AG08396 (cell line): ENCODE measurements around the gene TTLL4.

Experiments used
- DNase-seq: peaks from one replicate; pipeline ENCODE4 v3.0.0; 2012; ENCODE audit warnings: low spot score, mixed read lengths

Gene TTLL4

DNA sequence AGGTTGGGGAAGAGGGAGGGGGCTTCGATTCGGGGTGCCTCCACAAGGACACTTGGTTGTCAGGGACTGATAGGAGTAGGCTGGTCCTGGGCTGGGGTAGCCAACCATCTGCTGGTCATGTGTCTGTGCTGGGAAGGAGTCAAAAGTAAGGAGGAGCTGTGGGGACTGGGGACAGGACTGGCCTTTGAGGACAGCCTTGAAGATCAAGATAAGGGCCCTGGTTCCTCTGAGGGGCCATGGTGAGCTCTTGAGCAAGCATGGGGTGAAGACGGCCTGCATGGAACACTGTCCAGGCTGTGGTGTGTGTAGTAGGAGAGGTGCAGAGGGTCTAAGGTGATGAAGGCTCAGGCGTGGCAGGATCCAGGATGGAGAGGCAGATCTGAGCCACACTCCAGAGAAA is 73.1 kb downstream of the TTLL4 start:
- DNase-seq = no peak

DNA sequence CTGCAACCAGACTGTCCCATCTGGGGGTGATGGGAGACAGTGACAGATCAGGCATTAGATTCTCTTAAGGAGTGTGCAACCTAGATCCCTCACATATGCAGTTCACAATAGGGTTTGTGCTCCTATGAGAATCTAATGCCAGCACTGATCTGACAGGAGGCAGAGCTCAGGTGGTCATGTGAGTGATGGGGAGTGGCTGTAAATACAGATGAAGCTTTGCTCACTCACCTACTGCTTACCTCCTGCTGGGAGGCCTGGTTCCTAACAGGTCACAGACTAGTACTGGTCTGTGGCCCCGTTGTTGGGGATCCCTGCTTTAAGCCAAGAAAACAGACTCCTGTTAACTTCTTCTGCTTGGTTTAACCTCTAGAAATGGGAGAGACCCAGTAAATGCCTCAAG is 74.5 kb downstream of the TTLL4 start:
- DNase-seq = no peak

DNA sequence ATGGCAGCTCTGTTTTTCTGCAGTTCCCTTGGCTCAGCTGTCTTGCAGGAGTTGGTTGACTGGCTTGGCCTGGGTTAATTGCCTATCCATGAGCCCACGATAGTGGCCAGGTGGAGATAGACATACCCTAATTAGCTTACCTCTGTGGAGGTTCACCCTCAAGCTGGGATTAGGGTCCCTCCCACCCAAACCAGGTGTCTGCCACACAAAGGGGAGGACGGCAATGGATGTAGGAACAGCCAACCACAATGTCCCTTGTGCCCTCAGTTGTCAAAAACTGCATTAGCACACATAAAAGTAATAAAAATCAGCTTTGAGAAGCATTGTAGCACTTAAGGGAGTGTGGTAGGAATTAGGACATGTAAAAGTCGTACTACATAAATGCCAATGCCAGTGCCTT is 75.5 kb downstream of the TTLL4 start:
- no peak for DNase-seq

DNA sequence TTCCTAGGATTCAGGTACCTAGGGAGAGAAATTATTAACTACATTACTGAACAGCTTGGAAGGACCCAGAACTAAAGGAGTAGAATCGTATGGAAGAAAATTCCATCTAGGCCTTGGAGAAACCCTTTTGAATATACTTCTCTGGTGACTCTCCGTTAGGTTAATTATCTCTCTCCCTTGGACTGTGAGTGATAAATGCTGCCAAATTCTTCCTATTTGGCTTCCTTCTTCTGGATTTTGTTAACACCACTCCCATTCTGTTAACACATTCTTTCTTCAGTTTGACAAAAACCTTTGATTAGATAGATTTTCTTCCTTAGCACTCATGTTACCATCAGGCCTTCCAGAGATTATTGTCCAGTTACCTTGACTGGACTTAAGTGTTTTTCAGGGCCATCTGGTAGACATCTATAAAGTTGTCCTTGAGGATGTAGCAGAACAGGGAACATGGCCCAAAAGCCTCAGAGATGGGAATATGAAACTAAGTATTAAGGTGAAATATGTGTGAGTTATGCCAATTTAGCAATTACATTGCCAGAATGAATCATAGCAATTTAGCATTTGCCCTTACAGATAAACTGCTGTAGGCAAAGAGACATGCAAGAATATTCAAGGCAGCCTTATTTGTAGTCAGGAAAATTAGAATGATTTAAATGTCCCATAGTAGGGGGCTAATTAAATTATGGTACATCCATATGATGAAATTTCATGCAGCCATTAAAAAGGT is 78.1 kb downstream of the TTLL4 start:
- no peak for DNase-seq

DNA sequence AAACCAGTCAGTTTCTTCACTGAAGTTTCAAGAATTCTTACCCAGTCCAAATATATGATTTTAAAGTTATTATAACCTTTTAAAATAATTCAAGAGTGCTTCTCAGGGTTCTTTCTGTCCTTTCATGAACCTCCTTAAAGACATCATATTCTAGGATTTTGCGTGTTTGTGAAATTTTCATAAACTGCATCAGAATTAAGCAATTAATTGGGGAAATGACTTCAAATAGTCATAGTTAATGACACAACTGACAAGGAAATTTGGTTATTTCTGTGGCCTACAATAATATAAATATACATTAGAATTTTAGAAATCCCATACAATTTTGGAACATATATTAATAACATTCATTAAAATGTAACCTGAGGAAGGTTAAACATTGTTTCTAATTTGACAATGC is 81.8 kb downstream of the TTLL4 start:
- no peak for DNase-seq

DNA sequence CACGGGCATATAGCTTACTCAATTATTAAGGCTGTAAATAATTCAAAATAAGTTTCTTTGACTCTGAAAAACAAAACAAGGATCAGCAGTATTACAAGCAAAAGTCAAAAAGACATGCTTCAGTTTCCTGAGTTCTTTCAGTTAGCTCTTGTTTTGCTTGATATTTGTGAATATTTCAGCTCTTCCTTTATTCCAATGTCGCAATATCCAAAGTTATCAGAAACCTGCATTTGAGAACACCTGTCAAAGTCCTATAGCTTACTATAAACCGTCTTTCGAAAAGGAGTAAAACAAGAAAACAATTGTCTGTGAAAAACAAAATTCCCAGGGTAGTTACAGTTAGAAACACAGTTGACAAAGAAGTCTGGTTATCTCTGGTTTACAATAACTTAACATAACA is 86.1 kb downstream of the TTLL4 start:
- no peak for DNase-seq

DNA sequence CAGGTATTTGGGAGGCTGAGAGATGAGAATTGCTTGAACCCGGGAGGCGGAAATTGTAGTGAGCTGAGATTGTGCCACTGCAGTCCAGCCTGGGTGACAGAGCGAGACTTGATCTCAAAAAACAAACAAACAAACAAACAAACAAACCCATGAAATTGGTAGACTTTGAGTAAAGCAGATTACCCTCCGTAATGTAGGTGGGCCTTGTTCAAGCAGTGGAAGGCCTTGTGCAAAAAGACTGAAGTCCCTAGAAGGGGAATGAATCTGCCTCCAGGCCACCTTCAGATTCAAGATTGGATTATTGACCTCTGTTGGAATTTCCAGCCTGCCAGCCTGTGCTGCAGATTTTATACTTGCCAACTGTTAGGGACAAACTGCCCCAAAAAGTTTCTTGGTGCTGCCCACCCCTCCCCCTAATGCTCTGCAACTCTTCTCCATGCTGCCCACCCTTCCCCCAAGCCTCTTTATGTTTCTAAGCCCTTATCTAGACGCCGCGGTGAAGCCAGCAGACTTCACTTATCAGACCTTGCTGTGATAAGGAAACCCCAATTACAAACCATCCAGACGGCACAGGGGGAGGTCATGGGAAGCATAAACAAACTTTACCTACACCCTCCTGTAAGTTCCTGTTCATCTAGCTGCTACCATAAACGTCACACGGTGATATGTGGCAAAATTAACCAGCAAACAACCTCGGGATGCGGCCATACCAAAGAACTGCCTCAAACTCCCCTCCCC is 88.3 kb downstream of the TTLL4 start:
- no peak for DNase-seq

DNA sequence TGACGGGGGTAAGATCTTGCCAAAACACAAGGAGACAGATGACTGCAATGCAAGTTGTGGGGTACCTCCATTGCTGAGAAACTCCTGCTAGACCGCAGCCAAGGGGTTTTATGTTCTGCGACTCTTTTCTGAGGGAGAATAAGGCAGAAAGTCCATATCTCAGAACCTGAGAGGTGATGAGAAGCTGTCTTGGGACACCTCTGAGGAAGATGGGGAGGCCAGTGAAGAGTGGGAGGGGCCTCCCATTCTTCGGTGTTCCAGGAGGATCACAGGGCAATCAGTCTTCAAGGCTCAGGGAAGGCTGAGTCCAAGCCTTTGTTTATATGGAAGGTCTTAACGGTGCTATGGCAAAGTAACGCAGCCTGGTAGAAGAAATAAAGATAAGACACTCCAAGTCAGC is 89.4 kb downstream of the TTLL4 start:
- DNase-seq = no peak

DNA sequence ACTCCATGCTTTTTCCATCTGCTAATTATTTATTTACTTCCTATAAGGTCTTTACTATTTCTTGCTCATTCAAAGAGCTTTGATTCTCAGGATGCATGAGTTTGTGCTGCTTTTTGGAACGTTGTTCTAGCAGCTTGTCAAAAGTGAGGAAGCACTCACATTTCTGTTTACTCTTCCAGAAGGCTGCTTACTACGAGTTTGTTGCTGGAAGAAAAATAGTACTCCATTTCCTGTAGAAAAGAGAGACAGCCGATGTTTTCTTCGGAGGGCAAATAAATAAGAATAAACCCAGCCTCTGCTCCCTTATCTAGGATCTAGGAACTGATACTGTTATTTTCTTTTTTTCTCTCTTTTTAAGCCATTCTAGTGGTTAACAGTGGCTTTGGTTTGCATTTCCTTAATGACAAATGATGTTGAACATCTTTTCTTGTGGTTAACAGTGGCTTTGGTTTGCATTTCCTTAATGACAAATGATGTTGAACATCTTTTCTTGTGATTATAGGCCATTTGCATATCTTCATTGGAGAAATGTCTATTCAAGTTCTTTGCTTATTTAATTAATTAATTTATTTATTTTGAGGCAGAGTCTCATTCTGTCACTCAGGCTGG is 91.9 kb downstream of the TTLL4 start:
- DNase-seq = no peak

DNA sequence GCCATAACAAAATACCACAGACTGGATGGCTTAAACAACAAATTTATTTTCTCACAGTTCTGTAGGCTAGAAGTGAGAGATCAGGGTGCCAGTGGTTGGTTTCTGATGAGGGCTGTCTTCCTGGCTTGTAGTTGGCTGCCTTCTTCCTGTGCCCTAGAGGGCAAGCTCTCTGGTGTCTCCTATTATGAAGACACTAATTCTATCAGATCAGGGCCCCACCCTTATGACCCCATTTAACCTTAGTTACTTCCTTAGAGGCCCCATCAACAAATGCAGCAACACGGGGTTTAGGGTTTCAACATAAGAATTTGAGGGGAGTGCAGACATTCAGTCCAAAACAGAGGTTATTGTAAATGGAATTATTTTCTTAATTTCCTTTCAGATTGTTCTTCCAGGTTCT is 94.2 kb downstream of the TTLL4 start:
- no peak for DNase-seq
